ENCODE results near the gene MIOX.

The MIOX gene

GRCh38 chr22:50455201-50455600, 31.5 kb upstream of the MIOX start:
- no peak for DNase-seq

- no peak for DNase-seq
Measured at GRCh38 chr22:50456026-50456425, 30.6 kb upstream of the MIOX start.

- DNase-seq: no peak
Measured at GRCh38 chr22:50456466-50457234, 30.0 kb upstream of the MIOX start.

GRCh38 chr22:50459016-50459415, 27.6 kb upstream of the MIOX start:
- no peak for DNase-seq

GRCh38 chr22:50459496-50460140, 27.0 kb upstream of the MIOX start:
- no peak for DNase-seq

- DNase-seq: no peak
Measured at GRCh38 chr22:50460938-50461337, 25.7 kb upstream of the MIOX start.

- DNase-seq: no peak
Measured at GRCh38 chr22:50461536-50461935, 25.1 kb upstream of the MIOX start.

GRCh38 chr22:50461979-50462540, 24.6 kb upstream of the MIOX start:
- DNase-seq: no peak

- DNase-seq: no peak
Measured at GRCh38 chr22:50463188-50463900, 23.3 kb upstream of the MIOX start.

- DNase-seq: no peak
Measured at GRCh38 chr22:50464451-50464850, 22.2 kb upstream of the MIOX start.

- no peak for DNase-seq
Measured at GRCh38 chr22:50465066-50465930, 21.4 kb upstream of the MIOX start.

- no peak for DNase-seq
Measured at GRCh38 chr22:50467341-50467740, 19.3 kb upstream of the MIOX start.

GRCh38 chr22:50467773-50468440, 18.8 kb upstream of the MIOX start:
- DNase-seq: no peak

GRCh38 chr22:50468626-50469025, 18.0 kb upstream of the MIOX start:
- no peak for DNase-seq

GRCh38 chr22:50469377-50470305, 17.0 kb upstream of the MIOX start:
- peak; percentile 94 for DNase-seq

GRCh38 chr22:50470491-50470890, 16.2 kb upstream of the MIOX start:
- no peak for DNase-seq

GRCh38 chr22:50471197-50471847, 15.3 kb upstream of the MIOX start:
- DNase-seq: no peak

- DNase-seq: no peak
Measured at GRCh38 chr22:50471962-50472361, 14.7 kb upstream of the MIOX start.

GRCh38 chr22:50473088-50473487, 13.6 kb upstream of the MIOX start:
- DNase-seq: no peak

Data from activated CD8-positive, alpha-beta memory T cell treated with anti-CD3 and anti-CD28 coated beads, Interleukin-2, amount 50 U/mL, for 48 hours (primary cell).